ENCODE measurements around the gene CEP72. TPM values are rescaled to one million over a fixed set of nuclear protein-coding genes. Genes with fewer than 3 reads are reported as not detected.

Gene CEP72
- total and polyA plus RNA-seq, 2 of the 13 experiments (the other 11 are each of a cell fraction or from before 2014, with no cell fraction given) = 3.4 to 9.4 TPM

GRCh38 chr5:607541-608428 lies 4.4 kb upstream of the CEP72 start (continued):
- TF ChIP-seq ZBTB26 (CRISPR knock-in tag; IDR thresholded peaks at IDR 0.05; ENCODE audit: borderline replicate concordance) (no peak), ZNF251 (CRISPR knock-in tag; IDR thresholded peaks at IDR 0.05) (no peak), STAT5B (CRISPR knock-in tag; IDR thresholded peaks at IDR 0.05) (no peak)
- TF ChIP-seq, protein P1, sequence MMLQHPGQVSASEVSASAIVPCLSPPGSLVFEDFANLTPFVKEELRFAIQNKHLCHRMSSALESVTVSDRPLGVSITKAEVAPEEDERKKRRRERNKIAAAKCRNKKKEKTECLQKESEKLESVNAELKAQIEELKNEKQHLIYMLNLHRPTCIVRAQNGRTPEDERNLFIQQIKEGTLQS (CRISPR knock-in tag; IDR thresholded peaks at IDR 0.05) = no peak

- 75% methylated on average over 19 of the region's 31 CpGs for WGBS (ENCODE audit: low lambda C conversion rate)
- BruUV-seq (replicated peaks) = no TSS peak
- Histone ChIP-seq H3K27me3 (ENCODE audit: control insufficient read depth in 1 of 2, insufficient read depth in 2 of 2, low read length in 2 of 2) (peaks cover 6 to 23% of the 10 kb centered on the region in 2 experiments), H4K20me1 (ENCODE audit: insufficient read depth, low read length) (no peaks in the 10 kb centered on the region), H3K79me2 (ENCODE audit: insufficient read depth, low read length) (peaks cover 13% of the 10 kb centered on the region), H3K9ac (ENCODE audit: insufficient read depth, low read depth, low read length) (no peak overlapping the region), H3K36me3 (replicated peaks in 1 of 2; ENCODE audit: control insufficient read depth in 1 of 2, insufficient read depth in 2 of 2, low read length in 2 of 2) (no peaks in the 10 kb centered on the region), H3K27ac (ENCODE audit: extremely low read length, insufficient read depth, low read length) (no peak overlapping the region), H3K4me2 (ENCODE audit: low read depth, low read length) (no peak overlapping the region), H3K4me3 (replicated peaks in 1 of 3; ENCODE audit: insufficient read depth in 1 of 3, low read depth in 2 of 3, low read length in 3 of 3) (no peak overlapping the region), H3K4me1 (ENCODE audit: insufficient read depth, low read length) (peaks cover 52% of the 10 kb centered on the region), H3K9me3 (ENCODE audit: low read length) (no peaks in the 10 kb centered on the region), H2AFZ (ENCODE audit: low read length) (no peak overlapping the region)
- DNase-seq (ENCODE audit: low spot score) (no peak), FAIRE-seq (no peak), ATAC-seq (no peak)
- ChIA-PET CTCF (ENCODE audit: low intra/inter-chr PET ratio, low total read pairs) (no interaction called here), POLR2A (no interaction called here)
- in situ Hi-C loops (cut with HindIII; ENCODE audit: extremely low pct_ligation_motif_present, low pct_unique_long_range_greater_than_20kb) (no loop called here), intact Hi-C loops (cut with micrococcal nuclease; ENCODE audit: unreplicated experiment) (no loop called here)
- TF ChIP-seq TGIF2 (CRISPR knock-in tag; IDR thresholded peaks at IDR 0.05) = no peak
- no peak for TF ChIP-seq ZNF414 (CRISPR knock-in tag; IDR thresholded peaks at IDR 0.05)
- TF ChIP-seq ZNF326 (CRISPR knock-in tag; IDR thresholded peaks at IDR 0.05; ENCODE audit: borderline replicate concordance) = no peak
- no peak for TF ChIP-seq NR3C1 (CRISPR knock-in tag; IDR thresholded peaks at IDR 0.05)
- TF ChIP-seq SIX4 (CRISPR knock-in tag; IDR thresholded peaks at IDR 0.05) = no peak
- no peak for TF ChIP-seq ZNF766 (CRISPR knock-in tag; IDR thresholded peaks at IDR 0.05; ENCODE audit: borderline replicate concordance)
- TF ChIP-seq MBNL3 (CRISPR knock-in tag; conservative IDR thresholded peaks at IDR 0.05) = no peak
- no peak for TF ChIP-seq GZF1 (CRISPR knock-in tag; IDR thresholded peaks at IDR 0.05)
- TF ChIP-seq ERF (CRISPR knock-in tag; IDR thresholded peaks at IDR 0.05) = no peak
- TF ChIP-seq BCL6 (CRISPR knock-in tag; IDR thresholded peaks at IDR 0.05) = no peak
- no peak for TF ChIP-seq NPAS2 (CRISPR knock-in tag; IDR thresholded peaks at IDR 0.05; ENCODE audit: borderline replicate concordance)
- no peak for TF ChIP-seq POGK (CRISPR knock-in tag; conservative IDR thresholded peaks at IDR 0.05)
- TF ChIP-seq CEBPG (CRISPR knock-in tag; IDR thresholded peaks at IDR 0.05) = no peak
- TF ChIP-seq ZNF562 (CRISPR knock-in tag; IDR thresholded peaks at IDR 0.05; ENCODE audit: borderline replicate concordance) = no peak
Observed at GRCh38 chr5:608429-609370, 3.4 kb upstream of the CEP72 start.

Measured in HepG2 (cell line).